Right cardiac atrium (tissue), 5 donors: ENCODE data around the gene SLC6A2. TPM values are rescaled to one million over a fixed set of nuclear protein-coding genes. Genes with fewer than 3 reads are reported as not detected.
"Not testable (repeated sequence)": the region's sequence is repeated elsewhere in the genome, so short reads cannot be mapped to it uniquely, and the experiment has no call there.

Source experiments
- ATAC-seq, 2 donors: fragments of 200-7000 bp; cut with Tn5 transposase; one replicate each; pipeline versions ENCODE4 v1.8.0 to v1.9.1; 2020; ENCODE audit warnings: moderate library complexity in 2 of 2, mild to moderate bottlenecking in 1 of 2
- DNase-seq, 3 donors: peaks; one replicate each; pipeline ENCODE4 v3.0.0-alpha.2; 2020
- H3K27ac ChIP-seq: one replicate; pipeline ENCODE4 v1.5.1; 2013; ENCODE audit warnings: mild to moderate bottlenecking, low read length, control low read depth, moderate library complexity
- H3K27me3 ChIP-seq: one replicate; pipeline ENCODE4 v1.6.1; 2013; ENCODE audit not compliant: control insufficient read depth, insufficient read depth
- H3K4me1 ChIP-seq: one replicate; pipeline ENCODE4 v1.6.1; 2013; ENCODE audit warnings: low read length; ENCODE audit not compliant: control insufficient read depth, insufficient read depth
- H3K4me3 ChIP-seq: one replicate; pipeline ENCODE4 v1.5.1; 2013; ENCODE audit warnings: low read length, control low read depth
- H3K9me3 ChIP-seq: one replicate; pipeline ENCODE4 v1.6.1; 2013; ENCODE audit warnings: low read length; ENCODE audit not compliant: control insufficient read depth
- WGBS: extraction: QIAGEN DNeasy Blood & Tissue Kit; methylation state at CpG from one replicate; pipeline ENCODE4 v1.1.7; 2013; 5-methylcytosine and 5-hydroxymethylcytosine counted together
- intact Hi-C, 4 donors: fragments of 100-400 bp; cut with DNase I; formaldehyde crosslinking; loops; one replicate each; pipeline versions ENCODE4 v1.11.0 to v1.14.0; 2022 to 2023
- long read RNA-seq, 4 donors: library from polyadenylated mRNA; unstranded; transcript quantifications; one replicate each; pipeline ENCODE4 v2.0.0, GENCODE V29; 2020 to 2021
- polyA plus RNA-seq: library from polyadenylated mRNA; stranded (reverse); fragments of 200-250 nt; gene quantifications from one replicate; pipeline ENCODE4 v1.2.3, GENCODE V29; 2013
- total RNA-seq, 4 donors: library from RNA; stranded (reverse); fragmentation: NEBNext Ultra II Directional; extraction: Animal tissue kit (Norgen Biotek cat#: 25700); gene quantifications; one replicate each; pipeline ENCODE4 v1.2.1, GENCODE V29; 2021
- donor health status: healthy with polysubstance abuse.
- donor health status: DM: no; HTN: yes; CAD: no.
- donor health status: DM: no; HTN: no; CAD: no.
- donor health status: DM: no; HTN: yes; CAD: no; lungs with severe emphysema.
- donor health status: DM: yes; HTN: yes; CAD: no.

SLC6A2 gene
- total RNA-seq (not detected), polyA plus RNA-seq (not detected)
- long read RNA-seq, donor 1: 0 reads
- long read RNA-seq, donor 2: 0 reads
- long read RNA-seq, donor 3: 0 reads
- long read RNA-seq, donor 4: 0 reads

DNA sequence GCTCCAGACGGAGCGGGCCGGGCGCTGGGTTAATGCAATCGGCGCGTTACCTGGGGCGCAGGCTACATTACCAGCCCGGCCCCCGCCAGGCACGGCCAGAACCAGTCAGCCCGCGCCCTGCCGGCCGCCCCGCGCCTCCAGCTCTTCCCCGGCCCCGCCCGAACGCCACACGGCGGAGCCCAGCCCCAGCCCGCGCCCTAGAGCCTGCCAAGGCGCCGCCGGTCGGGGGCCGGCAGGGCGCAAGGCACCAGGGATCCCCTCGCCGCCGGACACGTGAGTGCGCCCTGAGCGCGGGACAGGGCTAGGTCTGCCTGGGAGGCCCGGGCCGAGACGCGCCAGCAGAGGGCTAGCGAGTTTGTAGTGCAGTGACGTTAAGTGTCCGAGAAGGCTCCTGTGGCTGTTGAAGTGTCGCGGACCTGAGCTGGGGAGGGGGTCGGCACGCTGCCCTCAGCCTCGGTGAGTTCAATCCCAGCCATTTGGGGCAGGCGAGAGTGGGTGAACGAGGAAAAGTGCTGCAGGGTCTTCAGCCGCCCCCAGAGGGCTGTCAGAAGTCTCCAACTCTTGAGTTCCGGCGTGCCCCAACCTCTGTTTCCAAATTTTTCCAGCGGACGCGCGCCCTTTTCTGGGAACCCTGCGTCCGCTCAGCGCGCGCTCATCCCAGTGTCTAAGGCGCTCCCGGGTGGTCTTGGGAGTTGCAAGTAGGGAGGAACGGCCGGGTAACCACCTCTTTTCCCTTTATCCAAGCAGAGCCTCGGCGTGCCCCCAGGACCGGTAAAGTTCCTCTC is at the start of gene SLC6A2:
TSS of gene SLC6A2 (plus strand) at position 92 of the 785 bp plus-strand sequence. CDS start 707 bp downstream, outside the sequence.
- DNase-seq (peak in 2 of 3 donors; percentile 63 to 67), ATAC-seq (peak; percentile 33 to 41)
- Histone ChIP-seq H3K27me3 (peaks cover 3% of the 10 kb centered on the region), H3K27ac (no peak within 1 kb of the TSS), H3K9me3 (no peaks in the 10 kb centered on the region), H3K4me3 (peak within 1 kb of the TSS; percentile 12), H3K4me1 (no peaks in the 10 kb centered on the region)
- intact Hi-C loops: no loop called here
- WGBS: under 1% methylated on average over 71 of the region's 71 CpGs

DNA sequence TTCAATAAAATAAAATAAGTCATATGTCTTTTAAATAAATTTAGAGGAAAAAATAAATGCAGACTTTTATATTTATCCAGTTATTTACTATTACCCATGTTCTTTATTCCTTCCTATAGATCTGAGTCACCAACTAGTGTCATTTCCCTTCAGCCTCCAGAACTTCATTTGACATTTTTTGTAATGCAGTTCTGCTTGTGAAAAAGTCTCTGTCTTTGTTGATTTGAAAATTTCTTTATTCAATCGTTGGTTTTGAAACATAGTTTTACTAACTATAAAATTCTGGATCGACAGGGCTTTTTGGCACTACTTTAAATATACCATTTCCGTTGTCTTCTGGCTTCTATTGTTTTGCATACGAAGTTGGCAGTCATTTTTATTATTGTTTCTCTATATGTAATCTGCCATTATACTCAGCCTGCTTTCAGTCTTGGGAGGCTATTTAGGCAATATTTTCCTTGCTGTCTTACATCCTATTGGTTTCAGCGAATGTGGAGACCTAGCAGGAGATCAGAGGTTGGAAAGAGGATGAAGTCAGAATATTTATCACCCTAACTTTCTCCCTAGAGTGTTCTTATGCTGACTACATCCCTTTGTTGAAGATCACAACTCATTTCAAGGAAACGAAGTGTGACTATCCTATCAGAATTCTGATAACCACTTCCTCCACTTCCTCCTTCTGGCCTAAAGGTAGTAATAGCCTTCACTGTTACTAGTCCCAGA is 42.0 kb upstream of the SLC6A2 start:
- ATAC-seq (peak in 1 of 2 donors; percentile 57), DNase-seq (no peak)
- no peaks in the 10 kb centered on the region for H3K4me1 ChIP-seq
- H3K4me3 ChIP-seq: no peak overlapping the region
- intact Hi-C loops: no loop called here
- no peak overlapping the region for H3K27ac ChIP-seq
- H3K27me3 ChIP-seq: no peaks in the 10 kb centered on the region
- H3K9me3 ChIP-seq: no peaks in the 10 kb centered on the region
- WGBS: 51% methylated on average over 6 of the region's 6 CpGs

DNA sequence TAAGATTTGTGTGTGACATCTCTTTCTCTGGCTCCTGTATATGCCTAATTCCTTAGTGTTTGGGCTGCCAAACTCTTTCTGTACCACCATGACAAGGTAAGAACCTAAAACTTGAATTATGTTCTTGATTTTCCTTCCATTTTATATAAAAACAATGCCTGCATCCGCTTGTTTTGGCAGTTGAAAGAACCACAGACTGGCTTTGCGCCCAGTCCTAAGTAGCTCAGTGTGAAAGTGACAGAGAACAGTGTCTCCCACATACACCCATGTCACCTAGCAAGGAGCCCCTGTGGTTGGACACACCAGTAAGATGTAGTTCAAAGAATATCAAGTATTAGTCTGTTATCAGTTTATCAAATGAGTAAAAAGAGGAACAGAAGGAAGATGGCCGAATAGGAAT is 40.7 kb upstream of the SLC6A2 start:
- Histone ChIP-seq H3K4me1 (no peaks in the 10 kb centered on the region), H3K9me3 (no peaks in the 10 kb centered on the region), H3K4me3 (no peak overlapping the region), H3K27ac (no peak overlapping the region), H3K27me3 (no peaks in the 10 kb centered on the region)
- no peak for ATAC-seq
- no peak for DNase-seq
- intact Hi-C loops: no loop called here
- 81% methylated on average over 3 of the region's 3 CpGs for WGBS

DNA sequence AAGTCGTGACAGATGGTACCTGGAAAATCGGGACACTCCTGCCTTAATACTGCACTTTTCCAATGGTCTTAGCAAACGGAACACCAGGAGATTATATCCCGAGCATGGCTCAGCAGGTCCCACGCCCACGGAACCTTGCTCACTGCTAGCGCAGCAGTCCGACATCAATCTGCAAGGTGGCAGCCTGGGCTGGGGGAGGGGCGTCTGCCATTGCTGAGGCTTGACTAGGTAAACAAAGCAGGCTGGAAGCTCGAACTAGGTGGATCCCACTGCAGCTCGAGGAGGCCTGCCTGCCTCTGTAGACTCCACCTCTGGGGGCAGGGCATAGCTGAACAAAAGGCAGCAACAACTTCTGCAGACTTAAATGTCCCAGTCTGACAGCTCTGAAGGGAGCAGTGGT is 40.1 kb upstream of the SLC6A2 start:
- H3K27me3 ChIP-seq, ATAC-seq, intact Hi-C loops, H3K4me1 ChIP-seq, H3K9me3 ChIP-seq, H3K4me3 ChIP-seq, H3K27ac ChIP-seq: not testable (repeated sequence)
- WGBS: 87% methylated on average over 11 of the region's 11 CpGs
- peak in 1 of 3 donors; percentile 27 for DNase-seq

DNA sequence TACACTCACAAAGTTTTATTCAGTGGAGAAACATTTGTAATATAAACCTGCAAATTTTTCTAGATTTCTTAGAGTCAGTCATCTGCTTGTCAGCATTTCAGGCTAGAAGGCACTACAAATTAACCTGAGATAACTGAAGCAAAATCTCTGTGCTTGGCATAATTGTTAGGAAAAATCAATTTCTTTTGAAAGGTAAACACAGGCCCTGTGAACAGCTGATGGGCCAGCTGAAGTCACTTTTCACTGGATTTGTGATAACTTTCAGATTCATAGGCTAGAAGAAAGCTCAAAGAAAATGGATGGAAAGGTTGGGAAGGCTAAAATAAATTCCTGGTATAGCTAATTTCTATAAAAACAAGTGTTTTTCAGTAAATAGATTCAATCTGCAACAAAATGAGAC is 34.0 kb upstream of the SLC6A2 start:
- DNase-seq: no peak
- H3K9me3 ChIP-seq: no peaks in the 10 kb centered on the region
- no peak overlapping the region for H3K27ac ChIP-seq
- no peaks in the 10 kb centered on the region for H3K27me3 ChIP-seq
- H3K4me1 ChIP-seq: no peaks in the 10 kb centered on the region
- no peak overlapping the region for H3K4me3 ChIP-seq
- intact Hi-C loops: no loop called here
- no peak for ATAC-seq

DNA sequence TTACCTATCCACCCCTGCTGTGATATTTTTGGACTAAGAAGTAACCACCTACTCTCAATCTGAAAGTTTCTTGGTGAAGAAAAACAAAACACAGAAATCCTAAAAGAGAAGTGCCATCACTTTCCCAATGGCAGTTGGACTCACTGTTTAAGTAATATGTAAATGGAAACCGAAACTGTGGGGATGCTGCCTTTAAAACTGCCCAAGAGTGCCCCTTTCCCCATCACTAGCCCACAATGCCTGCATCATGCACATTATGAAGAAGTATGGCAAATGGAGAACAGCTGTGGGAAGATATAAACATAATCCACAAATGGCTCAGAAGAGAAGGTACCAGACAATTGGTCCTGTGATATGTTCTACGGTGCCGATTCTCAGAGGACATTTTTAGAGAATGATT is 33.5 kb upstream of the SLC6A2 start:
- H3K9me3 ChIP-seq: no peaks in the 10 kb centered on the region
- ATAC-seq (no peak), DNase-seq (no peak)
- H3K27ac ChIP-seq: no peak overlapping the region
- H3K27me3 ChIP-seq: no peaks in the 10 kb centered on the region
- no peaks in the 10 kb centered on the region for H3K4me1 ChIP-seq
- 74% methylated on average over 3 of the region's 3 CpGs for WGBS
- intact Hi-C loops: no loop called here
- no peak overlapping the region for H3K4me3 ChIP-seq

DNA sequence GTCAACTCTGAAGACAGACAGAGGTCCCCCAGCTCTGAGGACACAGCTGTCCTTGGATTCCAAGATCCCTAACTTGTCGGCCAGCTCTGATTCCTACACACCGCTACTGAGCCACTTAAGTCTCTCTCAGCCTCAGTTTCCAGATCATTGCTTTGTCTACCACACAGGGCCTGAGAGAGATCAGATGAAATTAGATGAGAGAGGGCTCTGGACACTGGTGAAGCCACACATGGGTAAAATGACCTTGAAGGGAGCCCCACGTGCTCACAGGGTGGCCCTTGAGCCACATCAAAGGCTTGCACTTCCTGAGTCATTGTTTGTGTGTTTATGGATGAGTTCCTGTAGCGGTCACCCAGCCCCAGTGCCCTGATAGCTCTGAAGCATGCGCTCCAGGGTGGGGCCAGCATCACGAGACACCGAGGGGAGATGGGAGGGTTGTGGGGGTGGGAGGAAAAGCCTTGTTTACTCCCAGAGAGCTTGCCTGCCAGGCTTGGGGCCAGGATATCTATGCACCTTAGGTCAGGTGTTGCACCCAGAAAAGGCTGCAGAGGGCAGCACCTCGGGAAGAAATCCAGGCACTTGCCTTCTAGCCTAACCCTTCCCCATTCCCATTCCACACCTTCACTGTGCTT is 32.7 kb upstream of the SLC6A2 start:
- Histone ChIP-seq H3K4me3 (no peak overlapping the region), H3K4me1 (no peaks in the 10 kb centered on the region), H3K9me3 (no peaks in the 10 kb centered on the region), H3K27me3 (no peaks in the 10 kb centered on the region), H3K27ac (no peak overlapping the region)
- WGBS: 42% methylated on average over 8 of the region's 8 CpGs
- intact Hi-C loops: no loop called here
- DNase-seq (no peak), ATAC-seq (no peak)

DNA sequence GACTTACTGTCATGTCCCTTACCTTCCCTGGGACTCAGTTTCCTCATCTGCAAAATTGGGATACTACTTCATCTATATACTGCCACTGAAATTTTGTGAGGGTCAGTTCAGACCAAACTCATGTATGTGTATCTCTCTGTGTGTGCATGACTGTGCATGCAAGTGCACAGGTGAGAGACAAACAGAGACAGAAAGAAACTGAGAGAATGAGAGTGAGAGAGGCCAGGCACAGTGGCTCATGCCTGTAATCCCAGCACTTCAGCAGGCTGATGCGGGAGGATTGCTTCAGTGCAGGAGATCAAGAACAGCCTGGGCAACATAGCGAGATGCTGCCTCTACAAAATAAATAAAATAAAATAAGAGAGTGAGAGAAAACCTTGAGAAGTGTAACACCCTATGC is 32.1 kb upstream of the SLC6A2 start:
- ATAC-seq (no peak), DNase-seq (no peak)
- Histone ChIP-seq H3K9me3 (no peaks in the 10 kb centered on the region), H3K4me1 (no peaks in the 10 kb centered on the region), H3K27ac (no peak overlapping the region), H3K27me3 (no peaks in the 10 kb centered on the region), H3K4me3 (no peak overlapping the region)
- 92% methylated on average over 2 of the region's 2 CpGs for WGBS
- intact Hi-C loops: no loop called here

DNA sequence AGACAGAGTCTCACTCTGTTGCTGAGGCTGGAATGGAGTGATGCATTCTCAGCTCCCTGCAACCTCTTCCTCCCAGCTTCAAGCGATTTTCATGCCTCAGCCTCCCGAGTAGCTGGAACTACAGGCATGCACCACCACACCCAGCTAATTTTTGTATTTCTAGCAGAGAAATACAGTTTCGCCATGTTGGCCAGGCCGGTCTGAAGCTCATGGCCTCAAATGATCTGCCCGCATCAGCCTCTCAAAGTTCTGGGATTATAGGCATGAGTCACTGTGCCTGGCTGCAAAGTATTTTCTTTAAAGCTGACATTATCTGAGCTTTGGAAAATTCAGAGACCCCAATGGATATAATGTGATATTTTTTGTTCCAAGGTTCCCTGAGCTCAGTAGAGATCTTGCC is 31.1 kb upstream of the SLC6A2 start:
- Histone ChIP-seq H3K4me3 (no peak overlapping the region), H3K27me3 (peaks cover under 1% of the 10 kb centered on the region), H3K9me3 (no peaks in the 10 kb centered on the region), H3K4me1 (no peaks in the 10 kb centered on the region), H3K27ac (no peak overlapping the region)
- DNase-seq (no peak), ATAC-seq (no peak)
- intact Hi-C loops: no loop called here
- 97% methylated on average over 5 of the region's 5 CpGs for WGBS

DNA sequence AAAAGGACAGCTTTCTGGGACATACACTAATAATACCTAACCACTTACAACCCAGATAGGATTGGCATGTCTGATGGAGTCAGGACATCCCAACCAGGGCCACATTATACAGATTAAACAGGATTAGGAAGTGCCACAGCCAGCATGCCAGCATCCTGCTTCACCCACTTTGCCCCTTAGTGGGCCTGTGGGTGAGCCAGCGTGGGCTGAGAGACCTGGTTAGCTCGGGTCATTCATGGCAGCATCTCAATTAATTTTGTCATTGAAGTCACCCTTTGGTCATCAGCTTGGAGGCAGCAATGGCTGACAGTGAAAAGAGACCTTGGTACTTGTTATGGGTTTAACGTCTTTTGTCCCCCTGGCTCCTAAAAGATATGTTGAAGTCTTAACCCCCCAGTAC is 29.9 kb upstream of the SLC6A2 start:
- intact Hi-C loops: no loop called here

More for the DNA sequence above, 29.9 kb upstream of the SLC6A2 start:
- H3K27me3 ChIP-seq: peaks cover 3% of the 10 kb centered on the region
- no peaks in the 10 kb centered on the region for H3K9me3 ChIP-seq
- 85% methylated on average over 3 of the region's 3 CpGs for WGBS
- no peak for ATAC-seq
- no peak overlapping the region for H3K4me3 ChIP-seq
- DNase-seq: no peak
- no peaks in the 10 kb centered on the region for H3K4me1 ChIP-seq
- no peak overlapping the region for H3K27ac ChIP-seq
